Nephron (organoid): ENCODE data around the gene ARL8A.
"Not testable (repeated sequence)": the region's sequence is repeated elsewhere in the genome, so short reads cannot be mapped to it uniquely, and the experiment has no call there.

ENCODE experiments used
- H3K27ac Mint-ChIP-seq, 3 experiments: 2 replicates each; pipeline ENCODE4 v1.8.0; 2020; ENCODE audit warnings: mixed read lengths in 3 of 3, mild to moderate bottlenecking in 2 of 3, moderate library complexity in 1 of 3
- H3K27me3 Mint-ChIP-seq: 2 replicates; pipeline ENCODE4 v1.8.0; 2021; ENCODE audit warnings: low read depth, mild to moderate bottlenecking, moderate library complexity, mixed read lengths
- H3K36me3 Mint-ChIP-seq: 2 replicates; pipeline ENCODE4 v1.8.0; 2020; ENCODE audit warnings: low read depth, mixed read lengths
- H3K4me1 Mint-ChIP-seq: 2 replicates; pipeline ENCODE4 v1.8.0; 2020; ENCODE audit warnings: mixed read lengths
- H3K4me3 Mint-ChIP-seq, 3 experiments: 2 replicates each; pipeline ENCODE4 v1.8.0; 2020; ENCODE audit warnings: mild to moderate bottlenecking in 3 of 3, mixed read lengths in 3 of 3, moderate library complexity in 2 of 3
- H3K9me3 Mint-ChIP-seq: 2 replicates; pipeline ENCODE4 v1.8.0; 2020; ENCODE audit warnings: mixed read lengths
- CTCF ChIP-seq, 3 experiments: fragments of 200-600 bp; sonication (generic); IDR thresholded peaks; one replicate each; pipeline ENCODE4 v1.5.0; 2021; ENCODE audit warnings: antibody characterized with exemption in 3 of 3; ENCODE audit not compliant: unreplicated experiment in 3 of 3

The ARL8A gene

GRCh38 chr1:202146279-202146678, 1.7 kb upstream of the ARL8A start:
- H3K27ac Mint-ChIP-seq: peak overlapping the region in 1 of 3 experiments; percentile 44
- TF ChIP-seq CTCF (IDR thresholded peaks at IDR 0.05; ENCODE audit: unreplicated experiment in 3 of 3): no peak

GRCh38 chr1:202145744-202146140, 1.2 kb upstream of the ARL8A start:
- Mint-ChIP-seq H3K4me1 (peaks cover 12% of the 10 kb centered on the region), H3K4me3 (peak overlapping the region; percentile 83 to 94 (median 91)), H3K27ac (peak overlapping the region in 2 of 3 experiments; percentile 92 to 95)
- not testable (repeated sequence) for H3K9me3 Mint-ChIP-seq, H3K36me3 Mint-ChIP-seq, H3K27me3 Mint-ChIP-seq

More at GRCh38 chr1:202146279-202146678, 1.7 kb upstream of the ARL8A start:
- peak overlapping the region; percentile 63 to 94 (median 67) for H3K4me3 Mint-ChIP-seq
- peaks cover 12% of the 10 kb centered on the region for H3K4me1 Mint-ChIP-seq
- H3K36me3 Mint-ChIP-seq: no peaks in the 10 kb centered on the region
- H3K9me3 Mint-ChIP-seq: no peaks in the 10 kb centered on the region
- H3K27me3 Mint-ChIP-seq: peaks cover 7% of the 10 kb centered on the region

GRCh38 chr1:202145068-202145743, 669 bp upstream of the ARL8A start:
- Mint-ChIP-seq H3K4me3 (peak overlapping the region; percentile 83 to 94 (median 91)), H3K27me3 (peaks cover 7% of the 10 kb centered on the region), H3K36me3 (no peaks in the 10 kb centered on the region), H3K27ac (peak overlapping the region; percentile 89 to 95 (median 92)), H3K4me1 (peaks cover 12% of the 10 kb centered on the region), H3K9me3 (no peaks in the 10 kb centered on the region)
- no peak for TF ChIP-seq CTCF (IDR thresholded peaks at IDR 0.05; ENCODE audit: unreplicated experiment in 3 of 3)

- H3K9me3 Mint-ChIP-seq: no peaks in the 10 kb centered on the region
- H3K4me1 Mint-ChIP-seq: peaks cover 12% of the 10 kb centered on the region
- H3K27me3 Mint-ChIP-seq: peaks cover 7% of the 10 kb centered on the region
- H3K36me3 Mint-ChIP-seq: no peaks in the 10 kb centered on the region
- peak overlapping the region; percentile 82 to 85 (median 83) for H3K27ac Mint-ChIP-seq
- no peak for TF ChIP-seq CTCF (IDR thresholded peaks at IDR 0.05; ENCODE audit: unreplicated experiment in 3 of 3)
- H3K4me3 Mint-ChIP-seq: peak overlapping the region; percentile 88 to 93 (median 90)
These were observed 652 bp downstream of the ARL8A start for GRCh38 chr1:202143768-202144401.

GRCh38 chr1:202143011-202143767, 1.3 kb downstream of the ARL8A start:
- H3K36me3 Mint-ChIP-seq: peaks cover 5% of the 10 kb centered on the region
- H3K4me1 Mint-ChIP-seq: peaks cover 12% of the 10 kb centered on the region
- peak overlapping the region; percentile 88 to 93 (median 90) for H3K4me3 Mint-ChIP-seq
- H3K9me3 Mint-ChIP-seq: no peaks in the 10 kb centered on the region
- peak overlapping the region; percentile 82 to 85 (median 83) for H3K27ac Mint-ChIP-seq
- H3K27me3 Mint-ChIP-seq: peaks cover 7% of the 10 kb centered on the region
- TF ChIP-seq CTCF (IDR thresholded peaks at IDR 0.05; ENCODE audit: unreplicated experiment in 3 of 3): no peak

- H3K27ac Mint-ChIP-seq, H3K27me3 Mint-ChIP-seq, H3K9me3 Mint-ChIP-seq, H3K36me3 Mint-ChIP-seq: not testable (repeated sequence)
- peaks cover 12% of the 10 kb centered on the region for H3K4me1 Mint-ChIP-seq
- H3K4me3 Mint-ChIP-seq: peak overlapping the region in 2 of 3 experiments; percentile 88 to 93
These were observed 3.1 kb downstream of the ARL8A start for GRCh38 chr1:202141468-202141867.
